RPMI8226 (cell line): ENCODE results near the gene TMC3.
"Not testable (repeated sequence)": the region's sequence is repeated elsewhere in the genome, so short reads cannot be mapped to it uniquely, and the experiment has no call there.

ENCODE experiments used
- DNase-seq: peaks from one replicate; pipeline ENCODE4 v3.0.0-alpha.2; 2015

Gene TMC3

GRCh38 chr15:81343371-81343770 is 30.6 kb downstream of the TMC3 start:
- DNase-seq: no peak

- no peak for DNase-seq
Measured at GRCh38 chr15:81341351-81341750, 32.7 kb downstream of the TMC3 start.

GRCh38 chr15:81339851-81340250 is 34.2 kb downstream of the TMC3 start:
- no peak for DNase-seq

- no peak for DNase-seq
Measured at GRCh38 chr15:81339321-81339720, 34.7 kb downstream of the TMC3 start.

- DNase-seq: no peak
Measured at GRCh38 chr15:81338170-81339007, 35.6 kb downstream of the TMC3 start.

- DNase-seq: no peak
Measured at GRCh38 chr15:81337713-81338157, 36.3 kb downstream of the TMC3 start.

GRCh38 chr15:81337241-81337640 is 36.8 kb downstream of the TMC3 start:
- no peak for DNase-seq

GRCh38 chr15:81336568-81336967 is 37.4 kb downstream of the TMC3 start:
- peak; percentile 23 for DNase-seq

GRCh38 chr15:81335631-81336030 is 38.4 kb downstream of the TMC3 start:
- no peak for DNase-seq

- DNase-seq: no peak
Measured at GRCh38 chr15:81334768-81335435, 39.1 kb downstream of the TMC3 start.

GRCh38 chr15:81333363-81333762 is 40.6 kb downstream of the TMC3 start:
- DNase-seq: no peak

- DNase-seq: no peak
Measured at GRCh38 chr15:81332326-81332725, 41.7 kb downstream of the TMC3 start.

- DNase-seq: no peak
Measured at GRCh38 chr15:81331600-81331999, 42.4 kb downstream of the TMC3 start.

- not testable (repeated sequence) for DNase-seq
Measured at GRCh38 chr15:81331141-81331540, 42.9 kb downstream of the TMC3 start.

- DNase-seq: no peak
Measured at GRCh38 chr15:81330366-81331090, 43.5 kb downstream of the TMC3 start.

- DNase-seq: no peak
Measured at GRCh38 chr15:81329446-81329845, 44.6 kb downstream of the TMC3 start.

GRCh38 chr15:81327516-81327915 is 46.5 kb downstream of the TMC3 start:
- DNase-seq: no peak

- DNase-seq: no peak
Measured at GRCh38 chr15:81326466-81327212, 47.4 kb downstream of the TMC3 start.

GRCh38 chr15:81323944-81324881 is 49.8 kb downstream of the TMC3 start, which contains the start of gene STARD5:
TSS of gene STARD5 (minus strand) at chr15:81324141. CDS start at chr15:81324099, 42 bp downstream.
- peak; percentile 99 for DNase-seq

GRCh38 chr15:81323559-81323943 is 50.5 kb downstream of the TMC3 start:
- DNase-seq: peak; percentile 32

- DNase-seq: peak; percentile 66
Measured at GRCh38 chr15:81322676-81323253, 51.2 kb downstream of the TMC3 start.
